T-helper 17 cell (primary cell): Measurements from ENCODE around the gene MAN1C1. TPM values are rescaled to one million over a fixed set of nuclear protein-coding genes. Genes with fewer than 3 reads are reported as not detected.
A peak's percentile ranks its signal among the peaks of the same experiment; 100 is the strongest.
"Not testable (repeated sequence)": the region's sequence is repeated elsewhere in the genome, so short reads cannot be mapped to it uniquely, and the experiment has no call there.

Source experiments
- ATAC-seq: fragments of 150-1000 bp; cut with Tn5 transposase; 2 replicates; pipeline ENCODE4 v1.10.0; 2021; ENCODE audit warnings: mild to moderate bottlenecking, moderate library complexity
- DNase-seq, 3 donors: peaks; one replicate each; pipeline versions ENCODE4 v3.0.0 to v3.0.0-alpha.2; 2020 to 2021
- H3K9me3 ChIP-seq: one replicate; pipeline ENCODE4 v1.7.0; 2013; ENCODE audit warnings: low read length, mild to moderate bottlenecking; ENCODE audit not compliant: control insufficient read depth, poor library complexity, severe bottlenecking
- H3K27ac Mint-ChIP-seq: one replicate; pipeline ENCODE4 v1.8.0; 2022; ENCODE audit warnings: mild to moderate bottlenecking, moderate library complexity, mixed read lengths
- H3K27me3 Mint-ChIP-seq: one replicate; pipeline ENCODE4 v1.8.0; 2022; ENCODE audit warnings: mixed read lengths
- H3K36me3 Mint-ChIP-seq: one replicate; pipeline ENCODE4 v1.8.0; 2022; ENCODE audit warnings: low read depth, mixed read lengths
- H3K4me1 Mint-ChIP-seq: one replicate; pipeline ENCODE4 v1.8.0; 2022; ENCODE audit warnings: mild to moderate bottlenecking, mixed read lengths
- H3K4me3 Mint-ChIP-seq: one replicate; pipeline ENCODE4 v1.8.0; 2022; ENCODE audit warnings: mild to moderate bottlenecking, moderate library complexity, mixed read lengths
- total RNA-seq, 4 donors: library from RNA in 2 of 4; stranded (reverse) in 2 of 4; gene quantifications; one replicate each; pipeline ENCODE4 v1.2.3 and lab custom pipeline; 2022 to 2026

The MAN1C1 gene
- total RNA-seq, 2 donors from 2014 or later, result 16.9 to 27.3 TPM

GRCh38 chr1:25731148-25731547, 114.6 kb downstream of the MAN1C1 start:
- Mint-ChIP-seq H3K4me1 (peaks cover 27% of the 10 kb centered on the region), H3K27ac (peak overlapping the region; percentile 79), H3K36me3 (no peaks in the 10 kb centered on the region), H3K27me3 (no peaks in the 10 kb centered on the region), H3K4me3 (peak overlapping the region; percentile 62)
- DNase-seq (no peak), ATAC-seq (no peak)
- H3K9me3 ChIP-seq, result no peaks in the 10 kb centered on the region

GRCh38 chr1:25731626-25732370, 115.2 kb downstream of the MAN1C1 start:
- H3K9me3 ChIP-seq, result no peaks in the 10 kb centered on the region
- no peaks in the 10 kb centered on the region for H3K27me3 Mint-ChIP-seq
- no peak overlapping the region for H3K27ac Mint-ChIP-seq
- H3K4me1 Mint-ChIP-seq, result peaks cover 31% of the 10 kb centered on the region
- no peaks in the 10 kb centered on the region for H3K36me3 Mint-ChIP-seq
- H3K4me3 Mint-ChIP-seq, result no peak overlapping the region
- ATAC-seq (no peak), DNase-seq (no peak)

- H3K4me1 Mint-ChIP-seq, result peaks cover 27% of the 10 kb centered on the region
These were observed 116.2 kb downstream of the MAN1C1 start for GRCh38 chr1:25732821-25733220.

GRCh38 chr1:25733271-25733670, 116.7 kb downstream of the MAN1C1 start:
- H3K4me1 Mint-ChIP-seq, result peaks cover 27% of the 10 kb centered on the region
- DNase-seq (no peak), ATAC-seq (no peak)
- H3K27me3 Mint-ChIP-seq, result no peaks in the 10 kb centered on the region
- no peak overlapping the region for H3K4me3 Mint-ChIP-seq
- peak overlapping the region; percentile 32 for H3K27ac Mint-ChIP-seq
- no peaks in the 10 kb centered on the region for H3K36me3 Mint-ChIP-seq
- H3K9me3 ChIP-seq, result no peaks in the 10 kb centered on the region

More at GRCh38 chr1:25732821-25733220, 116.2 kb downstream of the MAN1C1 start:
- no peak overlapping the region for H3K4me3 Mint-ChIP-seq
- peak overlapping the region; percentile 32 for H3K27ac Mint-ChIP-seq
- DNase-seq (no peak), ATAC-seq (no peak)
- H3K27me3 Mint-ChIP-seq, result no peaks in the 10 kb centered on the region
- no peaks in the 10 kb centered on the region for H3K9me3 ChIP-seq
- H3K36me3 Mint-ChIP-seq, result no peaks in the 10 kb centered on the region

- DNase-seq, ATAC-seq, H3K9me3 ChIP-seq, H3K27me3 Mint-ChIP-seq, H3K36me3 Mint-ChIP-seq, H3K4me3 Mint-ChIP-seq: not testable (repeated sequence)
- Mint-ChIP-seq H3K4me1 (peaks cover 29% of the 10 kb centered on the region), H3K27ac (peak overlapping the region; percentile 74)
These were observed 118.4 kb downstream of the MAN1C1 start for GRCh38 chr1:25734991-25735390.

- no peak for DNase-seq
- Mint-ChIP-seq H3K27me3 (no peaks in the 10 kb centered on the region), H3K27ac (no peak overlapping the region), H3K4me1 (peaks cover 28% of the 10 kb centered on the region), H3K36me3 (peaks cover 1% of the 10 kb centered on the region), H3K4me3 (no peak overlapping the region)
- no peak for ATAC-seq
- no peaks in the 10 kb centered on the region for H3K9me3 ChIP-seq
These were observed 119.5 kb downstream of the MAN1C1 start for GRCh38 chr1:25735956-25736529.

GRCh38 chr1:25737130-25737529, 120.5 kb downstream of the MAN1C1 start:
- no peak for DNase-seq
- no peaks in the 10 kb centered on the region for H3K9me3 ChIP-seq
- Mint-ChIP-seq H3K36me3 (peaks cover 2% of the 10 kb centered on the region), H3K4me3 (no peak overlapping the region), H3K4me1 (peaks cover 33% of the 10 kb centered on the region), H3K27ac (no peak overlapping the region), H3K27me3 (no peaks in the 10 kb centered on the region)
- ATAC-seq, result no peak

- Mint-ChIP-seq H3K27me3 (no peaks in the 10 kb centered on the region), H3K36me3 (peaks cover 2% of the 10 kb centered on the region), H3K27ac (no peak overlapping the region), H3K4me1 (peaks cover 31% of the 10 kb centered on the region), H3K4me3 (no peak overlapping the region)
- DNase-seq (no peak), ATAC-seq (no peak)
- H3K9me3 ChIP-seq, result no peaks in the 10 kb centered on the region
These were observed 121.9 kb downstream of the MAN1C1 start for GRCh38 chr1:25738499-25738898.

- Mint-ChIP-seq H3K27me3 (no peaks in the 10 kb centered on the region), H3K36me3 (peaks cover 2% of the 10 kb centered on the region), H3K4me1 (peaks cover 31% of the 10 kb centered on the region), H3K4me3 (no peak overlapping the region), H3K27ac (peak overlapping the region; percentile 56)
- H3K9me3 ChIP-seq, result no peaks in the 10 kb centered on the region
- ATAC-seq (no peak), DNase-seq (no peak)
These were observed 122.8 kb downstream of the MAN1C1 start for GRCh38 chr1:25739341-25739740.

GRCh38 chr1:25740071-25740470, 123.5 kb downstream of the MAN1C1 start:
- H3K27me3 Mint-ChIP-seq, result no peaks in the 10 kb centered on the region

GRCh38 chr1:25742316-25742715, 125.7 kb downstream of the MAN1C1 start:
- peaks cover 25% of the 10 kb centered on the region for H3K4me1 Mint-ChIP-seq
- no peaks in the 10 kb centered on the region for H3K9me3 ChIP-seq
- peaks cover 2% of the 10 kb centered on the region for H3K36me3 Mint-ChIP-seq
- H3K27me3 Mint-ChIP-seq, result no peaks in the 10 kb centered on the region
- no peak overlapping the region for H3K4me3 Mint-ChIP-seq
- no peak overlapping the region for H3K27ac Mint-ChIP-seq
- DNase-seq, result no peak
- no peak for ATAC-seq

More at GRCh38 chr1:25740071-25740470, 123.5 kb downstream of the MAN1C1 start:
- Mint-ChIP-seq H3K27ac (peak overlapping the region; percentile 56), H3K36me3 (peaks cover 2% of the 10 kb centered on the region), H3K4me1 (peaks cover 30% of the 10 kb centered on the region), H3K4me3 (no peak overlapping the region)
- ATAC-seq, result no peak
- no peak for DNase-seq
- H3K9me3 ChIP-seq, result no peaks in the 10 kb centered on the region

GRCh38 chr1:25743164-25744139, 126.9 kb downstream of the MAN1C1 start:
- H3K9me3 ChIP-seq, result no peaks in the 10 kb centered on the region
- no peak for DNase-seq
- Mint-ChIP-seq H3K36me3 (peaks cover 2% of the 10 kb centered on the region), H3K27me3 (no peaks in the 10 kb centered on the region), H3K4me1 (peaks cover 29% of the 10 kb centered on the region), H3K4me3 (no peak overlapping the region), H3K27ac (no peak overlapping the region)
- no peak for ATAC-seq

GRCh38 chr1:25744140-25744581, 127.6 kb downstream of the MAN1C1 start:
- no peaks in the 10 kb centered on the region for H3K9me3 ChIP-seq
- DNase-seq, result no peak
- no peak overlapping the region for H3K4me3 Mint-ChIP-seq
- H3K27ac Mint-ChIP-seq, result peak overlapping the region; percentile 27
- H3K27me3 Mint-ChIP-seq, result no peaks in the 10 kb centered on the region
- H3K4me1 Mint-ChIP-seq, result peaks cover 29% of the 10 kb centered on the region
- ATAC-seq, result no peak
- H3K36me3 Mint-ChIP-seq, result peaks cover 2% of the 10 kb centered on the region
